ENCODE results near the gene PTPRD. TPM values are rescaled to one million over a fixed set of nuclear protein-coding genes. Genes with fewer than 3 reads are reported as not detected.

Gene PTPRD
- total RNA-seq, 4 donors from 2014 or later: 0.72 to 8.0 (median 3.0) TPM

GRCh38 chr9:8823131-8823895, 1789.5 kb downstream of the PTPRD start:
- intact Hi-C loops (cut with DNase I; ENCODE audit: low total_unique reads): no loop called here

GRCh38 chr9:8822667-8823025, 1790.2 kb downstream of the PTPRD start:
- intact Hi-C loops (cut with DNase I; ENCODE audit: low total_unique reads): no loop called here
- WGBS, 2 donors: 87 to 89% methylated on average over 5 of the region's 5 CpGs
- DNase-seq (ENCODE audit: low spot score in 2 of 2): no peak
- TF ChIP-seq, protein P1, sequence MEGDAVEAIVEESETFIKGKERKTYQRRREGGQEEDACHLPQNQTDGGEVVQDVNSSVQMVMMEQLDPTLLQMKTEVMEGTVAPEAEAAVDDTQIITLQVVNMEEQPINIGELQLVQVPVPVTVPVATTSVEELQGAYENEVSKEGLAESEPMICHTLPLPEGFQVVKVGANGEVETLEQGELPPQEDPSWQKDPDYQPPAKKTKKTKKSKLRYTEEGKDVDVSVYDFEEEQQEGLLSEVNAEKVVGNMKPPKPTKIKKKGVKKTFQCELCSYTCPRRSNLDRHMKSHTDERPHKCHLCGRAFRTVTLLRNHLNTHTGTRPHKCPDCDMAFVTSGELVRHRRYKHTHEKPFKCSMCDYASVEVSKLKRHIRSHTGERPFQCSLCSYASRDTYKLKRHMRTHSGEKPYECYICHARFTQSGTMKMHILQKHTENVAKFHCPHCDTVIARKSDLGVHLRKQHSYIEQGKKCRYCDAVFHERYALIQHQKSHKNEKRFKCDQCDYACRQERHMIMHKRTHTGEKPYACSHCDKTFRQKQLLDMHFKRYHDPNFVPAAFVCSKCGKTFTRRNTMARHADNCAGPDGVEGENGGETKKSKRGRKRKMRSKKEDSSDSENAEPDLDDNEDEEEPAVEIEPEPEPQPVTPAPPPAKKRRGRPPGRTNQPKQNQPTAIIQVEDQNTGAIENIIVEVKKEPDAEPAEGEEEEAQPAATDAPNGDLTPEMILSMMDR (IDR thresholded peaks at IDR 0.05): no peak
- TF ChIP-seq POLR2A (IDR thresholded peaks at IDR 0.05): no peak
- no peak overlapping the region for H3K4me3 ChIP-seq (ENCODE audit: low read depth, poor library complexity, severe bottlenecking)

More at GRCh38 chr9:8823131-8823895, 1789.5 kb downstream of the PTPRD start:
- no peak for DNase-seq (ENCODE audit: low spot score in 2 of 2)
- no peak for TF ChIP-seq POLR2A (IDR thresholded peaks at IDR 0.05)
- TF ChIP-seq, protein P1 (IDR thresholded peaks at IDR 0.05): no peak
- no peak overlapping the region for H3K4me3 ChIP-seq (ENCODE audit: low read depth, poor library complexity, severe bottlenecking)
- WGBS, 2 donors: 95 to 96% methylated on average over 10 of the region's 10 CpGs

GRCh38 chr9:8821910-8822666, 1790.7 kb downstream of the PTPRD start:
- intact Hi-C loops (cut with DNase I; ENCODE audit: low total_unique reads): no loop called here
- no peak for DNase-seq (ENCODE audit: low spot score in 2 of 2)
- H3K4me3 ChIP-seq (ENCODE audit: low read depth, poor library complexity, severe bottlenecking): no peak overlapping the region
- WGBS, 2 donors: 87 to 93% methylated on average over 4 of the region's 4 CpGs
- TF ChIP-seq, protein P1 (IDR thresholded peaks at IDR 0.05): no peak
- no peak for TF ChIP-seq POLR2A (IDR thresholded peaks at IDR 0.05)

DNA sequence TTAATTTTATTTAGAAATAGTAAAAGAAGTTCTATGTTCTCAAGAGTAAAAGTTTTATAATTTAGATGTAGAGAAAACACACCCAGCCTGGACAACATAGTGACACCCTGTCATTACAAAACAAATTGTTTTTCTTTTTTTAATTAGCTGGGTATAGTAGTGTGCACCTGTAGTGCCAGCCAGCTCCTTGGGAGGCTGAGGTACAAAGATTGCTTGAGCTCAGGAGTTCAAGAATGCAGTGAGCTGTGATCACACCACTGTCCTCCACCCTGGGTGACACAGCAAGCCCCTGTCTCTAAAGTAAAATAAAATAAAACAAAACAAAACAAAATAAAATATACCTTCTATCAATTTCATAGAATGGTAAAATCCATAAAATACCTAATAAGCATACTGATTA, 1795.5 kb downstream of the PTPRD start:
- H3K4me3 ChIP-seq (ENCODE audit: low read depth, poor library complexity, severe bottlenecking): no peak overlapping the region
- intact Hi-C loops (cut with DNase I; ENCODE audit: low total_unique reads): no loop called here

GRCh38 chr9:8816361-8816760, 1796.4 kb downstream of the PTPRD start:
- intact Hi-C loops (cut with DNase I; ENCODE audit: low total_unique reads): no loop called here
- DNase-seq (ENCODE audit: low spot score in 2 of 2): no peak
- WGBS, 2 donors: 32 to 42% methylated on average over 2 of the region's 2 CpGs
- TF ChIP-seq, protein P1 (IDR thresholded peaks at IDR 0.05): no peak
- TF ChIP-seq POLR2A (IDR thresholded peaks at IDR 0.05): no peak
- no peak overlapping the region for H3K4me3 ChIP-seq (ENCODE audit: low read depth, poor library complexity, severe bottlenecking)

More for the DNA sequence above, 1795.5 kb downstream of the PTPRD start:
- no peak for DNase-seq (ENCODE audit: low spot score in 2 of 2)
- TF ChIP-seq, protein P1 (IDR thresholded peaks at IDR 0.05): no peak
